ENCODE results near the gene AFAP1L2.

Gene AFAP1L2

GRCh38 chr10:114261076-114261475 is 143.2 kb downstream of the AFAP1L2 start:
- no peak for DNase-seq

GRCh38 chr10:114260366-114260765 is 143.9 kb downstream of the AFAP1L2 start:
- DNase-seq = no peak

GRCh38 chr10:114259824-114260223 is 144.5 kb downstream of the AFAP1L2 start:
- no peak for DNase-seq

- DNase-seq = no peak
Observed at GRCh38 chr10:114258274-114258840, 145.9 kb downstream of the AFAP1L2 start.

- no peak for DNase-seq
Observed at GRCh38 chr10:114257498-114257897, 146.8 kb downstream of the AFAP1L2 start.

- DNase-seq = no peak
Observed at GRCh38 chr10:114256822-114257221, 147.5 kb downstream of the AFAP1L2 start.

- no peak for DNase-seq
Observed at GRCh38 chr10:114256008-114256765, 148.1 kb downstream of the AFAP1L2 start.

GRCh38 chr10:114255227-114255626 is 149.1 kb downstream of the AFAP1L2 start:
- DNase-seq = no peak

- no peak for DNase-seq
Observed at GRCh38 chr10:114252883-114253282, 151.4 kb downstream of the AFAP1L2 start.

- DNase-seq = no peak
Observed at GRCh38 chr10:114252092-114252491, 152.2 kb downstream of the AFAP1L2 start.

- no peak for DNase-seq
Observed at GRCh38 chr10:114250716-114251115, 153.6 kb downstream of the AFAP1L2 start.

- no peak for DNase-seq
Observed at GRCh38 chr10:114250236-114250635, 154.1 kb downstream of the AFAP1L2 start.

- DNase-seq = no peak
Observed at GRCh38 chr10:114246679-114247305, 157.5 kb downstream of the AFAP1L2 start.

- DNase-seq = no peak
Observed at GRCh38 chr10:114245121-114245791, 159.0 kb downstream of the AFAP1L2 start.

All from CD4-positive, alpha-beta T cell treated with Interleukin-15 for 1 hour (primary cell).